ENCODE results near the gene UGT1A5.

DNA sequence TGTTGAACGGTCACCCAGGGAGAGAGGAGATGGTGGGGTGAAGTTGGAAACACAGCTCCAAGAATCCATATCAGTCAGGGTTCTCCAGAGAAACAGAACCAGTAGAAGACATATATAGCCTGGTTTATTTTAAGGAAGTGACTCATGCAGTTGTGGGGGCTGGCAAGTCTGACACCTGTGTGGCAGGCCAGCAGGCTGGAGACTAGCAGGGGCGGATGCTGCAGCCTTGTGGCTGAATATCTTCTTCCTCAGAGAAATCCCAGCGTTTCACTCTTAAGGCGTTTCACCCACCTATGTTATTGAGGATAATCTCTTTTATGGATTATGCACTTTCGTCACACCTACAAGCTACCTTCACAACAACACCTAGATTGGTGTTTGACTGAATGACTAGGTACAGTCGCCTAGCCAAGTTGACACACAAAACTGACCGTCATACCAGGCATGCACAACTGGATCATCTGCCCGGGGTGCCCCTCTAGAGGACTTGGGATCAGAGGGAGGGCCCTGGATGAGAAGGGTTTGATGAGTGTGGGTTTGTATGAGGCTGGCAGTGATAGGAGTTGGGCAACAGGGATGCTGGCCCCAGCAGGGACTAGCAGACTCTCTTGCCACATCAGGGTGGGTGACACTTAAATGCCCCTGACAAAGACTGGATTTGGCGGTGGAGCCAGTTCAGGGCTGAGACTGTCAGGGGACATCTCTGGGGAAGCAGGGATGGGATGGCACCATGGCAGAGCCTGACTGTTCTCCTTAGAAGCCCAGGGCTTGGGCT is 88.8 kb downstream of the UGT1A5 start:
- TF ChIP-seq POLR2A (IDR thresholded peaks at IDR 0.05; ENCODE audit: low read depth, low read length) (no peak), POLR2AphosphoS5 (IDR thresholded peaks at IDR 0.05; ENCODE audit: low read depth, low read length) (no peak)
